ENCODE measurements around the gene ABR. TPM values are rescaled to one million over a fixed set of nuclear protein-coding genes. Genes with fewer than 3 reads are reported as not detected.
"Not testable (repeated sequence)": the region's sequence is repeated elsewhere in the genome, so short reads cannot be mapped to it uniquely, and the experiment has no call there.

The ABR gene
- total and polyA plus RNA-seq, 7 donors = 30.4 to 146 (median 79.3) TPM

GRCh38 chr17:1203111-1203966 lies 23.6 kb upstream of the ABR start:
- H3K27ac ChIP-seq = peak overlapping the region; percentile 55 to 82 (median 80)
- TF ChIP-seq EP300 (IDR thresholded peaks at IDR 0.05) (no peak), POLR2AphosphoS5 (IDR thresholded peaks at IDR 0.05) (peak in 1 of 4 donors; percentile 46)
- peak overlapping the region; percentile 40 to 68 (median 54) for H3K4me3 ChIP-seq
- DNase-seq = peak; percentile 90
- WGBS, 2 donors = 14 to 23% methylated on average over 90 to 91 of the region's 91 CpGs
- H3K4me1 ChIP-seq = peaks cover 0 to 7% (median 6%) of the 10 kb centered on the region in 4 donors
- no peaks in the 10 kb centered on the region for H3K36me3 ChIP-seq
- H3K27me3 ChIP-seq = no peaks in the 10 kb centered on the region
- intact Hi-C loops (cut with DNase I) = no loop called here
- H3K9me3 ChIP-seq = no peaks in the 10 kb centered on the region

GRCh38 chr17:1202291-1202690 lies 22.5 kb upstream of the ABR start:
- Histone ChIP-seq H3K4me3 (no peak overlapping the region), H3K9me3 (no peaks in the 10 kb centered on the region), H3K27ac (no peak overlapping the region), H3K36me3 (no peaks in the 10 kb centered on the region), H3K27me3 (no peaks in the 10 kb centered on the region), H3K4me1 (peaks cover 0 to 12% (median 6%) of the 10 kb centered on the region in 4 donors)
- TF ChIP-seq POLR2A (IDR thresholded peaks at IDR 0.05) = no peak
- no peak for TF ChIP-seq EP300 (IDR thresholded peaks at IDR 0.05)
- TF ChIP-seq CTCF (IDR thresholded peaks at IDR 0.05) = no peak
- no peak for TF ChIP-seq POLR2AphosphoS5 (IDR thresholded peaks at IDR 0.05)
- DNase-seq = no peak
- WGBS, 2 donors = 89 to 96% methylated on average over 5 of the region's 5 CpGs
- intact Hi-C loops (cut with DNase I) = no loop called here

GRCh38 chr17:1201132-1201702 lies 21.4 kb upstream of the ABR start:
- intact Hi-C loops (cut with DNase I) = no loop called here
- Histone ChIP-seq H3K27me3 (no peaks in the 10 kb centered on the region), H3K4me1 (peaks cover 0 to 12% (median 6%) of the 10 kb centered on the region in 4 donors), H3K9me3 (no peaks in the 10 kb centered on the region), H3K27ac (no peak overlapping the region), H3K36me3 (no peaks in the 10 kb centered on the region), H3K4me3 (no peak overlapping the region)
- no peak for DNase-seq
- WGBS, 2 donors = 73 to 87% methylated on average over 25 of the region's 25 CpGs
- TF ChIP-seq POLR2A (IDR thresholded peaks at IDR 0.05) (no peak), EP300 (IDR thresholded peaks at IDR 0.05) (no peak), POLR2AphosphoS5 (IDR thresholded peaks at IDR 0.05) (no peak), CTCF (IDR thresholded peaks at IDR 0.05) (no peak)

GRCh38 chr17:1199271-1199743 lies 19.5 kb upstream of the ABR start:
- H3K9me3 ChIP-seq; H3K36me3 ChIP-seq; H3K27me3 ChIP-seq; intact Hi-C loops (cut with DNase I); H3K4me3 ChIP-seq; DNase-seq: not testable (repeated sequence)
- Histone ChIP-seq H3K4me1 (peaks cover 0 to 12% (median 6%) of the 10 kb centered on the region in 4 donors), H3K27ac (peak overlapping the region in 1 of 4 donors; percentile 59)
- 64 to 85% methylated on average over 10 of the region's 10 CpGs for WGBS, 2 donors

- H3K27ac ChIP-seq = peak overlapping the region; percentile 44 to 63 (median 58)
Observed at GRCh38 chr17:1197781-1198490, 18.2 kb upstream of the ABR start.

More at GRCh38 chr17:1197781-1198490, 18.2 kb upstream of the ABR start:
- Histone ChIP-seq H3K36me3 (no peaks in the 10 kb centered on the region), H3K9me3 (no peaks in the 10 kb centered on the region), H3K27me3 (peaks cover 0 to under 1% (median 0%) of the 10 kb centered on the region in 3 donors), H3K4me1 (peaks cover 0 to 5% (median 0%) of the 10 kb centered on the region in 4 donors), H3K4me3 (no peak overlapping the region)
- WGBS, 2 donors = 35 to 62% methylated on average over 17 of the region's 17 CpGs
- intact Hi-C loops (cut with DNase I) = no loop called here
- TF ChIP-seq EP300 (IDR thresholded peaks at IDR 0.05) (no peak), POLR2A (IDR thresholded peaks at IDR 0.05) (no peak), CTCF (IDR thresholded peaks at IDR 0.05) (no peak), POLR2AphosphoS5 (IDR thresholded peaks at IDR 0.05) (peak in 1 of 4 donors; percentile 38)
- DNase-seq = peak; percentile 92
